T-helper 9 cell (primary cell): Measurements from ENCODE around the gene RFX1.
"Not testable (repeated sequence)": the region's sequence is repeated elsewhere in the genome, so short reads cannot be mapped to it uniquely, and the experiment has no call there.

ENCODE experiments used
- DNase-seq: peaks from one replicate; pipeline ENCODE4 v3.0.0-alpha.2; 2020

Gene RFX1

DNA sequence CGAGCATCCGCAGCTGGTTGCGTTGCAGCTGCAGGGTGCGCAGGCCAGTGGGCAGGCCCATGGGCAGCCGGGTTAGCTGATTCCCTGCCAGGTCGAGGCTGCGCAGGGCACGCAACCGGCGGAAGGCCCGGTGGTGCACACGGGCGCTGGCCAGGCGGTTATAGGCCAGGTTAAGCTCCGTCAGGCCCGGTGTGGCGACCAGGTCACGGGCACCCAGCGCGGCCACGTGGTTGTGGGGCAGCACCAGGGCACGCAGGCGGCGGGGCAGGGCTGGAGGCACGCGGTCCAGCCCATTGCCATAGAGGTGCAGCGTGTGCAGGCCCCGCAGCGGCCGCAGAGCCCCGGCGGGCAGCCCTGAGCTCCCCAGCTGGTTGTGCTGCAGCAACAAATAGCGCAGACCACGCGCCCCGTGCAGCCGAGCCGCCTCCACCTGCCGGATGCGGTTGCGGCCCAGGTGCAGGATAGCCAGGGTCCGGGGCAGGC is 73.2 kb downstream of the RFX1 start:
- DNase-seq = no peak

DNA sequence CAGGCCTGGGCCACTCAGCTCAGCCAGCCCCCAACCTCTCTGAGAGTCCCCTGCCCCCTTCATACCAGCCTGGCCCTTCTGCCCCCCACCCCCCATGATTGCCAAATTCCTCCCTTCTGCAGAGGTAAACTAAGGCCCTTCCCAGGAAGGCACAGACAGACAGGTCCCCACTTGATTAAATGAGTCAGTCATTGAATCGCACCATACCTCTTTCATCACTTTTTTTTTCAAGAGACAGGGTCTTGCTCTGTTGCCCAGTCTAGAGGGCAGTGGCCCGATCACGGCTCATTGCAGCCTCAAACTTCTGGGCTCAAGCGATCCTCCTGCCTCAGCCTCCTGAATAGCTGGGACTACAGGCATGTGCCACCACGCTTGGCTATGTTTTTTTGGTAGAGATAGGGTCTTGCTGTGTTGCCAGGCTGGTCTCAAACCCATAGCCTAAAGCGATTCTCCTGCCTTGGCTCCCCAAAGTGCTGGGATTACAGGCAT is 73.9 kb downstream of the RFX1 start:
- DNase-seq = no peak

DNA sequence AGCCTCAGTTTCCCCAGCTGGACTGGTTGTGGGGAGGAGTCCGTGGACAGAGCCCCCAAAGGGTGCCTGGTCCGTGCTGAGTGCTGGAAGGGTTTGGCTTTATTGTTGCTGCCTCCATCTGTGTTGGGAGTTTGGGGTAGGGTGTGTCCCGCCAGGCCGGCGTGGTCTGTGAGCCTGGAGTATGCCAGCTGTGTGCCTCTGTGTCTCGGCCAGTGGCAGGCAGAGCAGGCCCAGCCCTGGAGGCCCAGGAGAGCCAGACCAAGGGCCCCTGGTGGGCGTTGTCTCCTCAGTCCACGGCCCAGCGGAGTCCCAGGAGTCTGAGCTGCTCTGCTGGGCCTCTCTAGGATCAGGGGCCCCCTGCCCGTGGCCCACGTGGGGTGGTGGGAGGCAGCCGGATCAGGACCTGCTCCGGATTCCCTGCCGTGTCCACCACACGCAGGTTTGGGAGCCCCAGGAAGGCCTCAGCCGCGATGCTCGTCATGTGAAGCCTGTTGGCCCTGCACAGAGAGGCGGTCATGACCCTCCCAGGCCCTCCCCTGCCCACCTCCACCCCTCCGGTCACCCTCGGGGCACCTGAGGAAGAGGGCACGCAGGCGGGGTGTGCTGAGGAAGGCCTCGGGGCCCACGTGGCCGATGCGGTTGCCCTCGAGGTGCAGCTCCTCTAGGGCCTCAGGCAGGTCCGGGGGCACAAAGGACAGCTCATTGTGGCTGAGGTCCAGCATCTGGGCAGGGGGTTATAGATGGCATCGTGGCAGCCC is 74.5 kb downstream of the RFX1 start:
- no peak for DNase-seq

DNA sequence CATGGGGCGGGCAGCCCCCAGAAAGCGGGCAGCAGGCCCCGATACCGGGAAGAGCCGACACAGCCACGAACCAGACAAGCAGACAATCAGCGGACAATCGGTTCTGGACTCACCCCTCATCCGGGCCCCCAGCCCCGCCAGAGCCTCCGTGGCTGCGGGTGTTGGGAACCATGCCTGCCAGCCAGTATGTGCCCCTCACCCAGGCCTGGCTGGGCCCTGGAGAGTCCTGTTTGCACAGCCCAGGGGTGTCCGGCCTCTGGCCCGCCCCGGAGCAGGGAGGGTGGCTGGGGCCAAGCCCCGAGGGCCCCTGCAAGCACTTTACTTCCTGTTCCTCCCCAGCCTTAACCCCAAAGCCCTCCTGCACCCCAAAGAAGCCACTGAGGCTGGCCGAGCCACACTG is 75.7 kb downstream of the RFX1 start:
- DNase-seq = no peak

DNA sequence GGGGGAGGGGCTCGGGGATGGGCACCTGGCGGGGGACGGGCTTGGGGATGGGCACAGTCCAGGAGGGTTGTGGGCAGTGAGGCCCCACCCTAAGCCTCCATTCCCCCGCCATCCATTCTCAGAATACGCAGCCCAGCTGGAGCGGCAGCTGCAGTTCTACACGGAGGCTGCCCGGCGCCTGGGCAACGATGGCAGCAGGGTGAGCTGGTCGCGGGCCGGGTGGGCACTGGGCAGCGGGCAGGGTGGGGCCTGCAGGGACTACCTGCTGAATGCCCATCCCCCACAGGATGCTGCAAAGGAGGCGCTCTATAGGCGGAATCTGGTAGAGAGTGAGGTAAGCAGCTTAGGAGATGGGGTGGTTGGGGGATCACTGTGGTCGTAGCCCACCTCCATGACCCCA is 76.2 kb downstream of the RFX1 start:
- DNase-seq = no peak

DNA sequence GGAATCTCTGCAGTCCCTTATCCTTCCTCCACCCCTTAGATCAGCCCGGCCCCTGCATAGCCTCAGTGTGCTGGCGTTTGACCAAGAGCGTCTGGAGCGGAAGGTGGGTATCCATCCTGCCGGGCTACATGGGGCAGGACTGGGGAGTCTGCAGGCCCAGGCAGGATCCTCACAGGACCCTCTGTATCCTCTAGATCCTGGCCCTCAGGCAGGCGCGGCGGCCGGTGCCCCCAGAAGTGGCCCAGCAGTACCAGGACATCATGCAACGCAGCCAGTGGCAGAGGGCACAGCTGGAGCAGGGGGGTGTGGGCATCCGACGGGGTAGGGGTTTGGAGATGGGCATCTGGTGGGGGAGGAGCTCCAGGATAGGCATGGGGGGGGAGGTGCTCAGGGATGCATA is 76.8 kb downstream of the RFX1 start:
- no peak for DNase-seq

- no peak for DNase-seq
Measured at GRCh38 chr19:13926715-13927114, 79.4 kb downstream of the RFX1 start.

- no peak for DNase-seq
Measured at GRCh38 chr19:13926010-13926409, 80.1 kb downstream of the RFX1 start.

GRCh38 chr19:13923194-13923987 is 82.7 kb downstream of the RFX1 start:
- no peak for DNase-seq

- not testable (repeated sequence) for DNase-seq
Measured at GRCh38 chr19:13922118-13922517, 84.0 kb downstream of the RFX1 start.

DNA sequence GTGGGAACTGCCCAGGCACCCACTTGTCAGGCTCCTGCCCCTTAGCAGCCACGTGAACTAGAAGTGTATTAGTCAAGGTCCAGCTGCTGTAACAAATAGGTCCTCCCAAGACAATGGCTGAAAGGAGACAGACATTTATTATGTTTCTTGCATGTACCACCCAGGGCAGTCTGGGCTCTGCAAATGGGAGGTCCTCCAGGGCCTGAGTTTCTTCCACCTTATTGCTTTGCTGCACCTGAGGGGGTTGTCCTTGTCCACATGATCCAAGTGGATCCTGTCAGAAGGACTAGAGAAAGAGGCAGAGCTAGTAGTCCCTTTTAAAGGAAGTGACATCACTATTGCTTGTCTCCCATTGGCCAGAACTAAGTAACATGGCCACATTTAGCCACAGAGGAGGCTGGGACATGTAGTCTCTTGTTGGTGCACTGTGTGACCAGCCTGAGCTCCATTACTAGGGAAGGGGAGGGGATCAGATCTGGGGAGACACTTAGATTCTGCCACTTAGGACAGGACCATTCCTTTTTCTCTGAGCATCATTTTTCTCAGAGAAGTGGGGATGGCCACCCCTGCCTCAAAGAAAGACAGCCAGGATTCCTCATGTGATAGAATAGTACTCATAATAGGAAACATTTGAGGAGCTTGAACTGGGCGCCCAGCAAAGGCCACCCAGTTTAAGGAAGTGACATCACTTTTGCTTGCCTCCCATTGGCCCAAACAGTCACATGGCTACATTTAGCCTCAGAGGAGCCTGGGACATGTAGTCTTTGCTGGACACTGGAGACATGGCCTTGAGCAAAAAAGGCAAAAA is 85.0 kb downstream of the RFX1 start:
- no peak for DNase-seq

DNA sequence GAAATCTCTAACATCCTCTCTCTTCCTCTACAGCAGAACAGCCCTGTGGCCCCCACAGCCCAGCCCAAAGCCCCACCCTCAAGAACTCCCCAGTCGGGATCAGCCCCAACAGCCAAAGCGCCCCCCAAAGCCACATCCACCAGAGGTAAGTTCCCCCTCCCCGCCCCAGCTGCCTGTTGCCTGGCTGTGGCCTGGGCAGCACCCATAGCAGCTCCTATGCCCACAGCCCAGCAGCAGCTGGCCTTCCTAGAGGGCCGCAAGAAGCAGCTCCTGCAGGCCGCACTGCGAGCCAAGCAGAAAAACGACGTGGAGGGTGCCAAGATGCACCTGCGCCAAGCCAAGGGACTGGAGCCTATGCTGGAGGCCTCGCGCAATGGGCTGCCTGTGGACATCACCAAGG is 85.6 kb downstream of the RFX1 start:
- DNase-seq = no peak

GRCh38 chr19:13918726-13919411 is 87.3 kb downstream of the RFX1 start:
- DNase-seq = no peak

DNA sequence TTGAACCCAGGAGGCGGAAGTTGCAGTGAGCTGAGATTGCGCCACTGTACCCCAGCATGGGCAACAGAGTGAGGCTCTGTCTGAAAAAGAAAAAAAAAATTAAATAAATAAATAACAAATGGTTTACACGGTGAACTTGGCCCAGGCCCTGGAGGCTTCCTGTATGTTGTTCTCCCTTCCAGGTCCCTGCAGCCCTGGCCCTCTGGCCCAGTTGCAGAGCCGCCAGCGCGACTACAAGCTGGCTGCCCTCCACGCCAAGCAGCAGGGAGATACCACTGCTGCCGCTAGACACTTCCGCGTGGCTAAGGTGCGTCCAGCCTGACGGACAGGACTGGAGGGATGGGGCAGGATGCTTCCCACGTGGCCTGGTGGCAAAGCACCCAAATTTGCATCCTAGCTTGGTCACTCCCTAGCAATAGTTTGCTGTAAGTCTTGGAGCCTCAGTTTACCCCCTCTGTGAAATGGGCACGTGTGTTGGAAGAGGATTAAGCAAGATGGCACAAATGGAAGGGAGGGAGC is 88.2 kb downstream of the RFX1 start:
- no peak for DNase-seq

- no peak for DNase-seq
Measured at GRCh38 chr19:13914777-13915176, 91.3 kb downstream of the RFX1 start.

DNA sequence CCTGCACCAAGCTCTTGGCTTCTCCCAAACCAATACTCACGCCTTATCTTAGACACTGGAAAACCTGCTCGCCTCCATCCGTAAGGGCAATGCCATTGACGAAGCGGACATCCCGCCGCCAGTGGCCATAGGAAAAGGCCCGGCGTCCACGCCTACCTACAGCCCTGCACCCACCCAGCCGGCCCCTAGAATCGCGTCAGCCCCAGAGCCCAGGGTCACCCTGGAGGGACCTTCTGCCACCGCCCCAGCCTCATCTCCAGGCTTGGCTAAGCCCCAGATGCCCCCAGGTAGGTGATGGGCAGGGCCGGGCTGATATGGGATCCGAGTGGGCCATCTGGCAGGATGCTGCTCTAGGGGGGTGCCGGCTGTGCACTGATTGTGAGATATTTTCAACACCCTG is 92.8 kb downstream of the RFX1 start:
- no peak for DNase-seq
